Measurements from ENCODE around the gene CASK. TPM values are rescaled to one million over a fixed set of nuclear protein-coding genes. Genes with fewer than 3 reads are reported as not detected.

Gene CASK
- total and polyA plus RNA-seq, 2 of the 13 experiments (the other 11 are each of a cell fraction or from before 2014, with no cell fraction given): 14.5 to 16.0 TPM

- TF ChIP-seq SOX6 (IDR thresholded peaks at IDR 0.05) (no peak), SOX6 (CRISPR knock-in tag; IDR thresholded peaks at IDR 0.05) (no peak), MTF1 (CRISPR knock-in tag; IDR thresholded peaks at IDR 0.05) (no peak), ZNF761 (CRISPR knock-in tag; conservative IDR thresholded peaks at IDR 0.05) (no peak), KDM4B (CRISPR knock-in tag; IDR thresholded peaks at IDR 0.05) (no peak), PCBP1 (IDR thresholded peaks at IDR 0.05; ENCODE audit: borderline replicate concordance, low read depth, low read length) (no peak), ZXDC (CRISPR knock-in tag; IDR thresholded peaks at IDR 0.05) (no peak), ZFP36L1 (CRISPR knock-in tag; IDR thresholded peaks at IDR 0.05) (no peak), SAP130 (CRISPR knock-in tag; IDR thresholded peaks at IDR 0.05; ENCODE audit: low read depth) (peak; percentile 34; the same call in 1 of the 2 replicates), ZNF256 (CRISPR knock-in tag; conservative IDR thresholded peaks at IDR 0.05) (no peak), MED1 (CRISPR knock-in tag; IDR thresholded peaks at IDR 0.05) (0 out of 2 replicates have a peak, but pooled peaks have one; percentile 33), KAT8 (CRISPR knock-in tag; IDR thresholded peaks at IDR 0.05) (no peak), TSC22D2 (CRISPR knock-in tag; IDR thresholded peaks at IDR 0.05; ENCODE audit: borderline replicate concordance) (no peak), ZFP41 (CRISPR knock-in tag; IDR thresholded peaks at IDR 0.05; ENCODE audit: borderline replicate concordance) (no peak), ZNF790 (CRISPR knock-in tag; IDR thresholded peaks at IDR 0.05; ENCODE audit: borderline replicate concordance) (no peak), WIZ (CRISPR knock-in tag; IDR thresholded peaks at IDR 0.05) (no peak), TGIF2 (CRISPR knock-in tag; IDR thresholded peaks at IDR 0.05) (no peak), MXI1 (IDR thresholded peaks at IDR 0.05; ENCODE audit: borderline replicate concordance, low read depth, low read length) (no peak), PHF5A (CRISPR knock-in tag; IDR thresholded peaks at IDR 0.05; ENCODE audit: low read depth, unreplicated experiment) (no peak), ZFYVE20 (CRISPR knock-in tag; IDR thresholded peaks at IDR 0.05; ENCODE audit: borderline replicate concordance, low read depth) (no peak), JDP2 (CRISPR knock-in tag; IDR thresholded peaks at IDR 0.05; ENCODE audit: borderline replicate concordance) (no peak), ZNF207 (IDR thresholded peaks at IDR 0.05; ENCODE audit: borderline replicate concordance) (no peak), TOE1 (CRISPR knock-in tag; IDR thresholded peaks at IDR 0.05) (no peak)
- TF ChIP-seq, protein P1, sequence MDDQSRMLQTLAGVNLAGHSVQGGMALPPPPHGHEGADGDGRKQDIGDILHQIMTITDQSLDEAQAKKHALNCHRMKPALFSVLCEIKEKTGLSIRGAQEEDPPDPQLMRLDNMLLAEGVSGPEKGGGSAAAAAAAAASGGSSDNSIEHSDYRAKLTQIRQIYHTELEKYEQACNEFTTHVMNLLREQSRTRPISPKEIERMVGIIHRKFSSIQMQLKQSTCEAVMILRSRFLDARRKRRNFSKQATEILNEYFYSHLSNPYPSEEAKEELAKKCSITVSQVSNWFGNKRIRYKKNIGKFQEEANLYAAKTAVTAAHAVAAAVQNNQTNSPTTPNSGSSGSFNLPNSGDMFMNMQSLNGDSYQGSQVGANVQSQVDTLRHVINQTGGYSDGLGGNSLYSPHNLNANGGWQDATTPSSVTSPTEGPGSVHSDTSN (CRISPR knock-in tag; IDR thresholded peaks at IDR 0.05; ENCODE audit: borderline replicate concordance): no peak
- TF ChIP-seq, protein P2, sequence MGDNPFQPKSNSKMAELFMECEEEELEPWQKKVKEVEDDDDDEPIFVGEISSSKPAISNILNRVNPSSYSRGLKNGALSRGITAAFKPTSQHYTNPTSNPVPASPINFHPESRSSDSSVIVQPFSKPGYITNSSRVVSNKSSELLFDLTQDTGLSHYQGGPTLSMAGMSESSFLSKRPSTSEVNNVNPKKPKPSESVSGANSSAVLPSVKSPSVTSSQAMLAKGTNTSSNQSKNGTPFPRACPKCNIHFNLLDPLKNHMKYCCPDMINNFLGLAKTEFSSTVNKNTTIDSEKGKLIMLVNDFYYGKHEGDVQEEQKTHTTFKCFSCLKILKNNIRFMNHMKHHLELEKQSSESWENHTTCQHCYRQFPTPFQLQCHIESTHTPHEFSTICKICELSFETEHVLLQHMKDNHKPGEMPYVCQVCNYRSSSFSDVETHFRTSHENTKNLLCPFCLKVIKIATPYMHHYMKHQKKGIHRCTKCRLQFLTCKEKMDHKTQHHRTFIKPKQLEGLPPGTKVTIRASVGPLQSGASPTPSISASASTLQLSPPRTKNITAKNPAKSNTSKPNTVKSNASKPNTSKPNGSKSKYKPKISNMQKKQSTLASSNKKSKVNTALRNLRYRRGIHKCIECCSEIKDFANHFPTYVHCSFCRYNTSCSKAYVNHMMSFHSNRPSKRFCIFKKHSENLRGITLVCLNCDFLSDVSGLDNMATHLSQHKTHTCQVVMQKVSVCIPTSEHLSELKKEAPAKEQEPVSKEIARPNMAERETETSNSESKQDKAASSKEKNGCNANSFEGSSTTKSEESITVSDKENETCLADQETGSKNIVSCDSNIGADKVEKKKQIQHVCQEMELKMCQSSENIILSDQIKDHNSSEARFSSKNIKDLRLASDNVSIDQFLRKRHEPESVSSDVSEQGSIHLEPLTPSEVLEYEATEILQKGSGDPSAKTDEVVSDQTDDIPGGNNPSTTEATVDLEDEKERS (CRISPR knock-in tag; IDR thresholded peaks at IDR 0.05): no peak
- TF ChIP-seq, protein P3, sequence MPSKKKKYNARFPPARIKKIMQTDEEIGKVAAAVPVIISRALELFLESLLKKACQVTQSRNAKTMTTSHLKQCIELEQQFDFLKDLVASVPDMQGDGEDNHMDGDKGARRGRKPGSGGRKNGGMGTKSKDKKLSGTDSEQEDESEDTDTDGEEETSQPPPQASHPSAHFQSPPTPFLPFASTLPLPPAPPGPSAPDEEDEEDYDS (CRISPR knock-in tag; IDR thresholded peaks at IDR 0.05): no peak
These were observed 100.0 kb downstream of the CASK start (continued) for GRCh38 chrX:41823402-41823801.

Data from HepG2 (cell line).